GM19438 (cell line): ENCODE results near the gene ERO1A.

Experiments
- ATAC-seq: cut with Tn5 transposase; IDR thresholded peaks from one replicate; pipeline ENCODE4 v1.9.1; 2021; ENCODE audit warnings: low read depth; ENCODE audit not compliant: unreplicated experiment

The ERO1A gene

GRCh38 chr14:52610187-52610586 is 85.2 kb downstream of the ERO1A start:
- ATAC-seq: no peak

GRCh38 chr14:52609445-52610044 is 85.8 kb downstream of the ERO1A start:
- no peak for ATAC-seq

GRCh38 chr14:52607061-52607460 is 88.3 kb downstream of the ERO1A start:
- no peak for ATAC-seq

- ATAC-seq: no peak
Observed at GRCh38 chr14:52602131-52602530, 93.2 kb downstream of the ERO1A start.

- ATAC-seq: no peak
Observed at GRCh38 chr14:52599974-52600373, 95.4 kb downstream of the ERO1A start.

- ATAC-seq: no peak
Observed at GRCh38 chr14:52598568-52598967, 96.8 kb downstream of the ERO1A start.

GRCh38 chr14:52596861-52597260 is 98.5 kb downstream of the ERO1A start:
- ATAC-seq: no peak

- ATAC-seq: no peak
Observed at GRCh38 chr14:52596320-52596719, 99.0 kb downstream of the ERO1A start.

GRCh38 chr14:52590318-52590717 is 105.0 kb downstream of the ERO1A start:
- ATAC-seq: no peak
